Liver (tissue), 9 donors: ENCODE measurements around the gene TPRG1L. TPM values are rescaled to one million over a fixed set of nuclear protein-coding genes. Genes with fewer than 3 reads are reported as not detected.

Experiments used
- DNase-seq: peaks from one replicate; pipeline ENCODE4 v3.0.0-alpha.2; 2017; ENCODE audit warnings: low spot score
- H3K27ac ChIP-seq, 2 donors: one replicate each; pipeline ENCODE4 v1.7.0; 2013; ENCODE audit warnings: inconsistent platforms in 2 of 2, low read length in 2 of 2, control low read depth in 1 of 2, low read depth in 1 of 2, mild to moderate bottlenecking in 1 of 2
- H3K27me3 ChIP-seq, 4 donors: one replicate each; pipeline versions ENCODE4 v1.6.1 to v1.7.0; 2013; ENCODE audit warnings: low read length in 3 of 4, inconsistent platforms in 1 of 4, mild to moderate bottlenecking in 1 of 4, moderate library complexity in 1 of 4; ENCODE audit not compliant: control insufficient read depth in 4 of 4, insufficient read depth in 4 of 4
- H3K36me3 ChIP-seq, 4 donors: one replicate each; pipeline versions ENCODE4 v1.6.1 to v1.7.0; 2013; ENCODE audit warnings: low read length in 3 of 4, mild to moderate bottlenecking in 3 of 4, low read depth in 1 of 4, moderate library complexity in 1 of 4; ENCODE audit not compliant: control insufficient read depth in 4 of 4, insufficient read depth in 3 of 4
- H3K4me1 ChIP-seq, 4 donors: one replicate each; pipeline versions ENCODE4 v1.6.1 to v1.7.0; 2013; ENCODE audit warnings: low read length in 3 of 4, mild to moderate bottlenecking in 3 of 4, moderate library complexity in 1 of 4; ENCODE audit not compliant: control insufficient read depth in 4 of 4, insufficient read depth in 4 of 4
- H3K4me3 ChIP-seq, 3 donors: one replicate each; pipeline versions ENCODE4 v1.6.1 to v1.7.0; 2013; ENCODE audit warnings: low read length in 3 of 3, control low read depth in 1 of 3, low read depth in 1 of 3, mild to moderate bottlenecking in 1 of 3
- H3K9ac ChIP-seq, 2 donors: one replicate each; pipeline ENCODE4 v1.7.0; 2013; ENCODE audit warnings: low read length in 2 of 2, mild to moderate bottlenecking in 2 of 2, moderate library complexity in 2 of 2, control low read depth in 1 of 2, low read depth in 1 of 2
- H3K9me3 ChIP-seq, 4 donors: one replicate each; pipeline versions ENCODE4 v1.6.1 to v1.7.0; 2013; ENCODE audit warnings: low read length in 3 of 4; ENCODE audit not compliant: control insufficient read depth in 4 of 4
- CTCF ChIP-seq: fragments of 150-350 bp; IDR thresholded peaks from 2 replicates; pipeline ENCODE4 v1.5.1; 2017; ENCODE audit warnings: improper control_type of control experiment, low read depth, low read length; ENCODE audit not compliant: missing input control
- FOXA1 ChIP-seq: IDR thresholded peaks from 2 replicates; pipeline ENCODE4 v1.6.1; 2016; ENCODE audit warnings: antibody characterized with exemption
- GABPA ChIP-seq, 2 donors: IDR thresholded peaks in 1 of 2; conservative IDR thresholded peaks in 1 of 2; 2 replicates each; pipeline ENCODE4 v1.6.1; 2016; ENCODE audit warnings: antibody characterized with exemption in 2 of 2, mild to moderate bottlenecking in 1 of 2, moderate library complexity in 1 of 2
- HNF4A ChIP-seq, 2 donors: conservative IDR thresholded peaks; 2 replicates each; pipeline ENCODE4 v1.6.1; 2016; ENCODE audit warnings: antibody characterized with exemption in 2 of 2, mild to moderate bottlenecking in 2 of 2
- HNF4G ChIP-seq: IDR thresholded peaks from 2 replicates; pipeline ENCODE4 v1.6.1; 2016; ENCODE audit warnings: antibody characterized with exemption
- JUND ChIP-seq, 2 donors: IDR thresholded peaks; 2 replicates each; pipeline ENCODE4 v1.6.1; 2016; ENCODE audit warnings: antibody characterized with exemption in 2 of 2
- NR2F2 ChIP-seq: IDR thresholded peaks from 2 replicates; pipeline ENCODE4 v1.6.1; 2016; ENCODE audit warnings: antibody characterized with exemption
- RAD21 ChIP-seq, 2 donors: IDR thresholded peaks; 2 replicates each; pipeline ENCODE4 v1.6.1; 2016; ENCODE audit warnings: antibody characterized with exemption in 2 of 2, mild to moderate bottlenecking in 2 of 2
- REST ChIP-seq: IDR thresholded peaks from 2 replicates; pipeline ENCODE4 v1.6.1; 2016; ENCODE audit warnings: antibody characterized with exemption, mild to moderate bottlenecking
- RXRA ChIP-seq, 2 donors: IDR thresholded peaks; 2 replicates each; pipeline ENCODE4 v1.6.1; 2017 to 2018; ENCODE audit warnings: antibody characterized with exemption in 2 of 2, mild to moderate bottlenecking in 1 of 2
- SP1 ChIP-seq: IDR thresholded peaks from 2 replicates; pipeline ENCODE4 v1.6.1; 2018; ENCODE audit warnings: antibody characterized with exemption, mild to moderate bottlenecking
- TAF1 ChIP-seq: conservative IDR thresholded peaks from 2 replicates; pipeline ENCODE4 v1.6.1; 2016; ENCODE audit warnings: antibody characterized with exemption, mild to moderate bottlenecking
- YY1 ChIP-seq: IDR thresholded peaks from 2 replicates; pipeline ENCODE4 v1.6.1; 2016; ENCODE audit warnings: antibody characterized with exemption, mild to moderate bottlenecking
- WGBS: extraction: QIAGEN DNeasy Blood & Tissue Kit; methylation state at CpG from one replicate; pipeline ENCODE4 v1.1.7; 2013; 5-methylcytosine and 5-hydroxymethylcytosine counted together
- polyA plus RNA-seq, 2 donors: library from polyadenylated mRNA; stranded (reverse) in 1 of 2; unstranded in 1 of 2; fragments of 200-250 nt in 1 of 2; fragments of >200 nt in 1 of 2; fragmentation: Nextera tagmentation in 1 of 2; extraction: Ambion mirVana in 1 of 2; gene quantifications; one replicate each; pipeline versions ENCODE4 v1.2.1 to v1.2.3, GENCODE V29; 2013 to 2015
- total RNA-seq, 2 donors: library from RNA; depleted of rRNA; stranded (reverse); fragments of >200 nt; gene quantifications; one replicate each; pipeline ENCODE4 v1.2.3, GENCODE V29; 2014
- TF ChIP-seq, protein P1 (sequence below): IDR thresholded peaks from 2 replicates; pipeline ENCODE4 v1.6.1; 2016; ENCODE audit warnings: antibody characterized with exemption
- TF ChIP-seq, protein P2 (sequence below): IDR thresholded peaks from 2 replicates; pipeline ENCODE4 v1.6.1; 2016; ENCODE audit warnings: antibody characterized with exemption
- donor health status: healthy.
- donor health status: healthy.
- donor health status: healthy.
- donor health status: healthy.
- donor health status: healthy.

Gene TPRG1L
- total and polyA plus RNA-seq, 4 donors = 29.3 to 51.0 (median 43.9) TPM

- H3K27me3 ChIP-seq = no peaks in the 10 kb centered on the region
These were observed 35.9 kb downstream of the TPRG1L start for GRCh38 chr1:3660704-3661103.

DNA sequence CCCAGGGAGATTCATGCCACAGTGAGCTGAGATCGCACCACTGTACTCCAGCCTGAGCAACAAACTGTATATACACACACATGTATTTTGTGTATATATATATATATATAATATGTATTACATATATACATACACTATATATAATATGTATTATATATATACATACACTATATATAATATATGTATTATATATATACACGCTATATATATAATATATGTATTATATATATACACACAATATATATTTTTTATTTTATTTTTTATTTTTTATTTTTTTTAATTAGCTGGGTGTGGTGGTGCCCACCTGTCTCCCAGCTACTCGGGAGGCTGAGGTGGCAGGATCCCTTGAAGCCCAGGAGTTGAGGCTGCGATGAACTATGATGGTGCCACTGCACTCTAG lies 36.8 kb downstream of the TPRG1L start:
- WGBS = 96% methylated on average over 4 of the region's 4 CpGs
- H3K4me3 ChIP-seq = no peak overlapping the region
- no peak overlapping the region for H3K9ac ChIP-seq
- no peaks in the 10 kb centered on the region for H3K36me3 ChIP-seq
- TF ChIP-seq YY1 (no peak), HNF4A (conservative IDR thresholded peaks at IDR 0.05) (no peak), JUND (IDR thresholded peaks at IDR 0.05) (no peak), NR2F2 (no peak), RXRA (IDR thresholded peaks at IDR 0.05) (no peak), REST (no peak)
- no peaks in the 10 kb centered on the region for H3K27me3 ChIP-seq
- peaks cover 0 to 2% (median 0%) of the 10 kb centered on the region in 4 donors for H3K4me1 ChIP-seq
- H3K27ac ChIP-seq = no peak overlapping the region
- no peak for DNase-seq
- H3K9me3 ChIP-seq = no peaks in the 10 kb centered on the region

More at GRCh38 chr1:3660704-3661103, 35.9 kb downstream of the TPRG1L start:
- Histone ChIP-seq H3K9me3 (no peaks in the 10 kb centered on the region), H3K4me1 (no peaks in the 10 kb centered on the region), H3K36me3 (no peaks in the 10 kb centered on the region), H3K4me3 (no peak overlapping the region), H3K27ac (no peak overlapping the region), H3K9ac (no peak overlapping the region)
- WGBS = 89% methylated on average over 2 of the region's 2 CpGs
- no peak for TF ChIP-seq RXRA (IDR thresholded peaks at IDR 0.05)
- TF ChIP-seq NR2F2 = no peak
- TF ChIP-seq HNF4G = no peak
- TF ChIP-seq, protein P1, sequence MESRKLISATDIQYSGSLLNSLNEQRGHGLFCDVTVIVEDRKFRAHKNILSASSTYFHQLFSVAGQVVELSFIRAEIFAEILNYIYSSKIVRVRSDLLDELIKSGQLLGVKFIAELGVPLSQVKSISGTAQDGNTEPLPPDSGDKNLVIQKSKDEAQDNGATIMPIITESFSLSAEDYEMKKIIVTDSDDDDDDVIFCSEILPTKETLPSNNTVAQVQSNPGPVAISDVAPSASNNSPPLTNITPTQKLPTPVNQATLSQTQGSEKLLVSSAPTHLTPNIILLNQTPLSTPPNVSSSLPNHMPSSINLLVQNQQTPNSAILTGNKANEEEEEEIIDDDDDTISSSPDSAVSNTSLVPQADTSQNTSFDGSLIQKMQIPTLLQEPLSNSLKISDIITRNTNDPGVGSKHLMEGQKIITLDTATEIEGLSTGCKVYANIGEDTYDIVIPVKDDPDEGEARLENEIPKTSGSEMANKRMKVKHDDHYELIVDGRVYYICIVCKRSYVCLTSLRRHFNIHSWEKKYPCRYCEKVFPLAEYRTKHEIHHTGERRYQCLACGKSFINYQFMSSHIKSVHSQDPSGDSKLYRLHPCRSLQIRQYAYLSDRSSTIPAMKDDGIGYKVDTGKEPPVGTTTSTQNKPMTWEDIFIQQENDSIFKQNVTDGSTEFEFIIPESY = no peak
- no peak for TF ChIP-seq FOXA1
- TF ChIP-seq, protein P2, sequence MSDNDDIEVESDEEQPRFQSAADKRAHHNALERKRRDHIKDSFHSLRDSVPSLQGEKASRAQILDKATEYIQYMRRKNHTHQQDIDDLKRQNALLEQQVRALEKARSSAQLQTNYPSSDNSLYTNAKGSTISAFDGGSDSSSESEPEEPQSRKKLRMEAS = no peak
- no peak for DNase-seq

GRCh38 chr1:3662080-3662671 lies 37.4 kb downstream of the TPRG1L start:
- Histone ChIP-seq H3K27ac (no peak overlapping the region), H3K9me3 (no peaks in the 10 kb centered on the region), H3K4me3 (no peak overlapping the region), H3K9ac (no peak overlapping the region), H3K4me1 (peaks cover 0 to 7% (median 0%) of the 10 kb centered on the region in 4 donors), H3K36me3 (no peaks in the 10 kb centered on the region), H3K27me3 (no peaks in the 10 kb centered on the region)
- 89% methylated on average over 16 of the region's 16 CpGs for WGBS
- TF ChIP-seq, protein P1 = no peak
- TF ChIP-seq SP1 (no peak), HNF4A (conservative IDR thresholded peaks at IDR 0.05) (no peak), CTCF (no peak), RXRA (IDR thresholded peaks at IDR 0.05) (no peak), RAD21 (IDR thresholded peaks at IDR 0.05) (no peak), GABPA (IDR thresholded peaks at IDR 0.05 in 1 of 2, conservative IDR thresholded peaks at IDR 0.05 in 1 of 2) (no peak), TAF1 (no peak)
- DNase-seq = no peak
